Measurements from ENCODE around the gene SDHAF3.

DNA sequence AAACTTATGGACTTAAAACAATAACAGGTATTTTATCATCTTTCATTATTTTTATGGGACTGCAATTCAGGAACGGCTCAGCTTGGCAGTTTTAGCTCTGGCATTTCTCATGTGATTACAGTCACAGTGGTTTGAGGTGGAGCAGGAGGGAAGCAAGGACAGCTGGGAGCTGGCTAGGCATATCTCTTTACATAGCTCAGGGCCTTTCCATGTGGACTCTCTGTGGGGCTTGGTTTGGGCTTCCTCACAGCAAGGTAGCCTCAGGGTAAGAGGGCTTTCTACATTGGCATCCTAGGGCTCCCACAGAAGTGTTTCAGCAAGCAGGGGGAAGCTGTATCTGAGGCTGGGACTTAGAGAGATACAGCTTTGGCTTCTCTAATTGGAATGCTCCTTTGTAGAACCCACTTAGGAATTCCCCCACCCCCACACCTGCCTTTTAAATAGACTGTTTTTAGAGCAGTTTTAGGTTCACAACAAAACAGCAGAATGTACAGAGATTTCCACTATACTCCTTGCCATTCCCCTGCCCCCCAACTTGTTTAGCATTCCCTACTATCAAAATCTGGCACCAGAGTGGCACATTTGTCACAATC is 26.6 kb upstream of the SDHAF3 start:
- TF ChIP-seq, protein P1, sequence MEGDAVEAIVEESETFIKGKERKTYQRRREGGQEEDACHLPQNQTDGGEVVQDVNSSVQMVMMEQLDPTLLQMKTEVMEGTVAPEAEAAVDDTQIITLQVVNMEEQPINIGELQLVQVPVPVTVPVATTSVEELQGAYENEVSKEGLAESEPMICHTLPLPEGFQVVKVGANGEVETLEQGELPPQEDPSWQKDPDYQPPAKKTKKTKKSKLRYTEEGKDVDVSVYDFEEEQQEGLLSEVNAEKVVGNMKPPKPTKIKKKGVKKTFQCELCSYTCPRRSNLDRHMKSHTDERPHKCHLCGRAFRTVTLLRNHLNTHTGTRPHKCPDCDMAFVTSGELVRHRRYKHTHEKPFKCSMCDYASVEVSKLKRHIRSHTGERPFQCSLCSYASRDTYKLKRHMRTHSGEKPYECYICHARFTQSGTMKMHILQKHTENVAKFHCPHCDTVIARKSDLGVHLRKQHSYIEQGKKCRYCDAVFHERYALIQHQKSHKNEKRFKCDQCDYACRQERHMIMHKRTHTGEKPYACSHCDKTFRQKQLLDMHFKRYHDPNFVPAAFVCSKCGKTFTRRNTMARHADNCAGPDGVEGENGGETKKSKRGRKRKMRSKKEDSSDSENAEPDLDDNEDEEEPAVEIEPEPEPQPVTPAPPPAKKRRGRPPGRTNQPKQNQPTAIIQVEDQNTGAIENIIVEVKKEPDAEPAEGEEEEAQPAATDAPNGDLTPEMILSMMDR (IDR thresholded peaks at IDR 0.05), result no peak
- TF ChIP-seq POLR2AphosphoS5 (IDR thresholded peaks at IDR 0.05; ENCODE audit: low read depth, low read length), result no peak
- TF ChIP-seq, protein P2, sequence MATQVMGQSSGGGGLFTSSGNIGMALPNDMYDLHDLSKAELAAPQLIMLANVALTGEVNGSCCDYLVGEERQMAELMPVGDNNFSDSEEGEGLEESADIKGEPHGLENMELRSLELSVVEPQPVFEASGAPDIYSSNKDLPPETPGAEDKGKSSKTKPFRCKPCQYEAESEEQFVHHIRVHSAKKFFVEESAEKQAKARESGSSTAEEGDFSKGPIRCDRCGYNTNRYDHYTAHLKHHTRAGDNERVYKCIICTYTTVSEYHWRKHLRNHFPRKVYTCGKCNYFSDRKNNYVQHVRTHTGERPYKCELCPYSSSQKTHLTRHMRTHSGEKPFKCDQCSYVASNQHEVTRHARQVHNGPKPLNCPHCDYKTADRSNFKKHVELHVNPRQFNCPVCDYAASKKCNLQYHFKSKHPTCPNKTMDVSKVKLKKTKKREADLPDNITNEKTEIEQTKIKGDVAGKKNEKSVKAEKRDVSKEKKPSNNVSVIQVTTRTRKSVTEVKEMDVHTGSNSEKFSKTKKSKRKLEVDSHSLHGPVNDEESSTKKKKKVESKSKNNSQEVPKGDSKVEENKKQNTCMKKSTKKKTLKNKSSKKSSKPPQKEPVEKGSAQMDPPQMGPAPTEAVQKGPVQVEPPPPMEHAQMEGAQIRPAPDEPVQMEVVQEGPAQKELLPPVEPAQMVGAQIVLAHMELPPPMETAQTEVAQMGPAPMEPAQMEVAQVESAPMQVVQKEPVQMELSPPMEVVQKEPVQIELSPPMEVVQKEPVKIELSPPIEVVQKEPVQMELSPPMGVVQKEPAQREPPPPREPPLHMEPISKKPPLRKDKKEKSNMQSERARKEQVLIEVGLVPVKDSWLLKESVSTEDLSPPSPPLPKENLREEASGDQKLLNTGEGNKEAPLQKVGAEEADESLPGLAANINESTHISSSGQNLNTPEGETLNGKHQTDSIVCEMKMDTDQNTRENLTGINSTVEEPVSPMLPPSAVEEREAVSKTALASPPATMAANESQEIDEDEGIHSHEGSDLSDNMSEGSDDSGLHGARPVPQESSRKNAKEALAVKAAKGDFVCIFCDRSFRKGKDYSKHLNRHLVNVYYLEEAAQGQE (IDR thresholded peaks at IDR 0.05; ENCODE audit: insufficient read depth in 1 of 2, low read depth in 2 of 2, low read length in 1 of 2), result no peak
- TF ChIP-seq TCF7L2 (IDR thresholded peaks at IDR 0.05; ENCODE audit: low read depth, low read length), result no peak
